ENCODE data around the gene TMEM130. TPM values are rescaled to one million over a fixed set of nuclear protein-coding genes. Genes with fewer than 3 reads are reported as not detected.

The TMEM130 gene
- total RNA-seq, 1 donor from 2014 or later, result not detected

- TF ChIP-seq CTCF (IDR thresholded peaks at IDR 0.05; ENCODE audit: borderline replicate concordance), result no peak
- Histone ChIP-seq H3K4me1 (peaks cover 17% of the 10 kb centered on the region), H3K27ac (replicated peaks) (peak overlapping the region; percentile 87), H3K9me3 (replicated peaks) (no peaks in the 10 kb centered on the region), H3K27me3 (ENCODE audit: low read depth) (no peaks in the 10 kb centered on the region), H3K36me3 (no peaks in the 10 kb centered on the region), H3K4me3 (no peak overlapping the region)
- intact Hi-C loops (cut with micrococcal nuclease), result no loop called here
- no peak for DNase-seq
Measured at GRCh38 chr7:98816967-98817710, 52.7 kb downstream of the TMEM130 start.

- Histone ChIP-seq H3K27me3 (ENCODE audit: low read depth) (no peaks in the 10 kb centered on the region), H3K4me3 (no peak overlapping the region), H3K4me1 (peaks cover 16% of the 10 kb centered on the region), H3K36me3 (no peaks in the 10 kb centered on the region), H3K9me3 (replicated peaks) (no peaks in the 10 kb centered on the region), H3K27ac (replicated peaks) (peak overlapping the region; percentile 87)
- peak; percentile 62 for DNase-seq
- intact Hi-C loops (cut with micrococcal nuclease), result no loop called here
- no peak for TF ChIP-seq CTCF (IDR thresholded peaks at IDR 0.05; ENCODE audit: borderline replicate concordance)
Measured at GRCh38 chr7:98816241-98816640, 53.6 kb downstream of the TMEM130 start.

GRCh38 chr7:98815313-98815712 is 54.5 kb downstream of the TMEM130 start:
- DNase-seq, result no peak
- intact Hi-C loops (cut with micrococcal nuclease), result no loop called here
- TF ChIP-seq CTCF (IDR thresholded peaks at IDR 0.05; ENCODE audit: borderline replicate concordance), result no peak
- Histone ChIP-seq H3K27ac (replicated peaks) (no peak overlapping the region), H3K27me3 (ENCODE audit: low read depth) (no peaks in the 10 kb centered on the region), H3K4me1 (peaks cover 16% of the 10 kb centered on the region), H3K9me3 (replicated peaks) (no peaks in the 10 kb centered on the region), H3K4me3 (no peak overlapping the region), H3K36me3 (no peaks in the 10 kb centered on the region)

GRCh38 chr7:98811299-98811698 is 58.5 kb downstream of the TMEM130 start:
- TF ChIP-seq CTCF (IDR thresholded peaks at IDR 0.05; ENCODE audit: borderline replicate concordance), result no peak
- Histone ChIP-seq H3K27me3 (ENCODE audit: low read depth) (no peaks in the 10 kb centered on the region), H3K4me3 (no peak overlapping the region), H3K4me1 (peaks cover 6% of the 10 kb centered on the region), H3K9me3 (replicated peaks) (peaks cover 4% of the 10 kb centered on the region), H3K27ac (replicated peaks) (no peak overlapping the region), H3K36me3 (no peaks in the 10 kb centered on the region)
- no peak for DNase-seq
- intact Hi-C loops (cut with micrococcal nuclease), result no loop called here

- intact Hi-C loops (cut with micrococcal nuclease), result no loop called here
- H3K4me3 ChIP-seq, result no peak overlapping the region
- TF ChIP-seq CTCF (IDR thresholded peaks at IDR 0.05; ENCODE audit: borderline replicate concordance), result no peak
- H3K4me1 ChIP-seq, result no peaks in the 10 kb centered on the region
- peaks cover 4% of the 10 kb centered on the region for H3K9me3 ChIP-seq (replicated peaks)
- no peak overlapping the region for H3K27ac ChIP-seq (replicated peaks)
- no peaks in the 10 kb centered on the region for H3K36me3 ChIP-seq
- no peak for DNase-seq
- no peaks in the 10 kb centered on the region for H3K27me3 ChIP-seq (ENCODE audit: low read depth)
Measured at GRCh38 chr7:98810153-98810802, 59.5 kb downstream of the TMEM130 start.
